Tibial nerve (tissue), 4 donors: ENCODE data around the gene CCDC60. TPM values are rescaled to one million over a fixed set of nuclear protein-coding genes. Genes with fewer than 3 reads are reported as not detected.

Experiments
- DNase-seq, 2 donors: peaks; one replicate each; pipeline ENCODE4 v3.0.0-alpha.2; 2019; ENCODE audit warnings: low spot score in 2 of 2
- H3K27ac ChIP-seq, 4 donors: fragments of 200-600 bp; sonication (generic) in 3 of 4; one replicate each; pipeline ENCODE4 v1.5.1; 2017 to 2019; ENCODE audit warnings: mild to moderate bottlenecking in 1 of 4
- H3K27me3 ChIP-seq, 2 donors: fragments of 200-600 bp; sonication (generic) in 1 of 2; one replicate each; pipeline versions ENCODE4 v1.5.1 to v1.6.0; 2017 to 2019
- H3K36me3 ChIP-seq, 3 donors: fragments of 200-600 bp; sonication (generic); one replicate each; pipeline ENCODE4 v1.5.1; 2018 to 2019
- H3K4me1 ChIP-seq, 4 donors: fragments of 200-600 bp; sonication (generic) in 3 of 4; one replicate each; pipeline ENCODE4 v1.5.1; 2017 to 2019
- H3K4me3 ChIP-seq, 4 donors: fragments of 200-600 bp; sonication (generic) in 3 of 4; one replicate each; pipeline ENCODE4 v1.5.1; 2017 to 2019; ENCODE audit warnings: mild to moderate bottlenecking in 1 of 4, moderate library complexity in 1 of 4
- H3K9me3 ChIP-seq, 4 donors: fragments of 200-600 bp; sonication (generic) in 3 of 4; one replicate each; pipeline ENCODE4 v1.5.1; 2017 to 2019
- EP300 ChIP-seq, 2 donors: sonication (generic); formaldehyde crosslinking; IDR thresholded peaks; one replicate each; pipeline ENCODE4 v1.6.1; 2017; ENCODE audit warnings: antibody characterized with exemption in 2 of 2, mild to moderate bottlenecking in 1 of 2
- POLR2A ChIP-seq, 2 donors: fragments of 450-650 bp; IDR thresholded peaks; one replicate each; pipeline ENCODE4 v1.6.1; 2017; ENCODE audit warnings: antibody characterized with exemption in 2 of 2, mild to moderate bottlenecking in 2 of 2, moderate library complexity in 2 of 2
- WGBS, 2 donors: methylation state at CpG; one replicate each; pipeline ENCODE4 v1.1.5; 2018; 5-methylcytosine and 5-hydroxymethylcytosine counted together
- total RNA-seq, 4 donors: library from RNA; depleted of rRNA; stranded (reverse); fragments of >200 nt; gene quantifications; one replicate each; pipeline ENCODE4 v1.1.0, GENCODE V29; 2016
- TF ChIP-seq, protein P1 (sequence below), 5 experiments: fragments of 200-600 bp in 3 of 5; fragments of 450-650 bp in 2 of 5; sonication (generic) in 3 of 5; IDR thresholded peaks; one replicate each; pipeline ENCODE4 v1.5.1; 2016 to 2019; ENCODE audit warnings: antibody characterized with exemption in 5 of 5, mild to moderate bottlenecking in 3 of 5, moderate library complexity in 2 of 5

The CCDC60 gene
- total RNA-seq, 4 donors from 2014 or later: not detected

DNA sequence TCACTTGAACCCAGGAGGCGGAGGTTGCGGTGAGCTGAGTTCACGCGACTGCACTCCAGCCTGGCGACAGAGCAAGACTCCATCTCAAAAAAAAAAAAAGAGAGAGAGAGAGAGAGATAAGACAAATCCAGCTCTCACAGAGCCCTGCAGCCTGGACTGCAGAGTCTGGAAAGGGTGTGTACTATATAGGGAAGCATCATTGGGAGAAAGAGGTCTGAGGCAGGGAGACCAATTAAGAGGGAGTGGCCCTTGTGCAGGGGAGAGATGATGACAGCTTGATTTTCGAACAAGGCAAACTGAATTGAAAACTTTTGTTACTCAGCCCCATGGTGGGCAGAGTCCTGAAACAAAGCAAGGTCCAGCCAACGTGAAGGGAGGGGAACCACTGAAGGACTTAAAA, 116.2 kb downstream of the CCDC60 start:
- Histone ChIP-seq H3K27ac (no peak overlapping the region), H3K9me3 (no peaks in the 10 kb centered on the region), H3K4me3 (no peak overlapping the region), H3K4me1 (no peaks in the 10 kb centered on the region), H3K36me3 (no peaks in the 10 kb centered on the region), H3K27me3 (no peaks in the 10 kb centered on the region)
- whole genome bisulfite sequencing, 2 donors: 81 to 85% methylated on average over 7 of the region's 7 CpGs
- no peak for DNase-seq
- TF ChIP-seq EP300 (IDR thresholded peaks at IDR 0.05): no peak

DNA sequence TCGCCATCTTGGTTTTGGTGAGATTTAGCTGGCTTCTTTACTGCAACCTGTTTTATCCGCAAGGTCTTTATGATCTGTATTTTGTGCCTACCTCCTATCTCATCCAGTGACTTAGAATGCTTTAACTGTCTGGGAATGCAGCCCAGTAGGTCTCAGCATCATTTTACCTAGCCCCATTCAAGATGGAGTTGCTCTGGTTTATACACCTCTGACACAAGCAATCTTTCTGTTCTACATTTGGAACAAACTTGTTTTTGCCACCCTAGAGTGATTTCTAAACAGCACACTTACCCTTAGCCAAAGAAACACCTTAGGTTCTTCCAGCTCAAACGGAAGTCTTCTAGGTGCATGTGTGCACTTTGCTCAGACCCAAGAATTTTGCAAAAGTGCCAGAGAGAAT, 122.3 kb downstream of the CCDC60 start:
- no peak for TF ChIP-seq POLR2A (IDR thresholded peaks at IDR 0.05)
- TF ChIP-seq EP300 (IDR thresholded peaks at IDR 0.05): no peak
- TF ChIP-seq, protein P1, sequence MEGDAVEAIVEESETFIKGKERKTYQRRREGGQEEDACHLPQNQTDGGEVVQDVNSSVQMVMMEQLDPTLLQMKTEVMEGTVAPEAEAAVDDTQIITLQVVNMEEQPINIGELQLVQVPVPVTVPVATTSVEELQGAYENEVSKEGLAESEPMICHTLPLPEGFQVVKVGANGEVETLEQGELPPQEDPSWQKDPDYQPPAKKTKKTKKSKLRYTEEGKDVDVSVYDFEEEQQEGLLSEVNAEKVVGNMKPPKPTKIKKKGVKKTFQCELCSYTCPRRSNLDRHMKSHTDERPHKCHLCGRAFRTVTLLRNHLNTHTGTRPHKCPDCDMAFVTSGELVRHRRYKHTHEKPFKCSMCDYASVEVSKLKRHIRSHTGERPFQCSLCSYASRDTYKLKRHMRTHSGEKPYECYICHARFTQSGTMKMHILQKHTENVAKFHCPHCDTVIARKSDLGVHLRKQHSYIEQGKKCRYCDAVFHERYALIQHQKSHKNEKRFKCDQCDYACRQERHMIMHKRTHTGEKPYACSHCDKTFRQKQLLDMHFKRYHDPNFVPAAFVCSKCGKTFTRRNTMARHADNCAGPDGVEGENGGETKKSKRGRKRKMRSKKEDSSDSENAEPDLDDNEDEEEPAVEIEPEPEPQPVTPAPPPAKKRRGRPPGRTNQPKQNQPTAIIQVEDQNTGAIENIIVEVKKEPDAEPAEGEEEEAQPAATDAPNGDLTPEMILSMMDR (IDR thresholded peaks at IDR 0.05): no peak
- H3K4me3 ChIP-seq: no peak overlapping the region
- no peaks in the 10 kb centered on the region for H3K36me3 ChIP-seq
- WGBS, 2 donors: 90 to 95% methylated on average over 3 of the region's 3 CpGs
- no peaks in the 10 kb centered on the region for H3K27me3 ChIP-seq
- no peak overlapping the region for H3K27ac ChIP-seq
- H3K4me1 ChIP-seq: no peaks in the 10 kb centered on the region
- no peak for DNase-seq
- H3K9me3 ChIP-seq: peaks cover 0 to 11% (median 0%) of the 10 kb centered on the region in 4 donors

DNA sequence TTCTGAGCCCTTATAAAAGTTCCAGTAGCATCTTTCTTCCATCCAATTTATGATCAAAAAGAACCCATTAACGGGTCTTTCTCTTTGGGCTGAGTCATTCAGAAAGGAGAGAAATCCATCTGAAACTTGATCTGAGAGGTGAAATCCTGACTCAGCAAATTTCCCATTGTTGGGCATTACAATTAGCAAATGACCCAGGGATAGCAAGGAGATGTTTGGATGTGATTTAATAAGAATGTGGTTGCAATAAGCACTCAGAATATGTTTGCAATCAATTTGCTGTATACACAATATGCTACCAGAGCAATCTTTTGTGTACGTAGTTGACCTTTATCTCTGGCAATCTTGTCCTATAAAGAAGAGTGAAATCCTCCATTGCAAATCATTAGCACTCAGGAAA, 122.7 kb downstream of the CCDC60 start:
- no peak for DNase-seq
- Histone ChIP-seq H3K27ac (no peak overlapping the region), H3K36me3 (no peaks in the 10 kb centered on the region), H3K4me1 (no peaks in the 10 kb centered on the region), H3K9me3 (peaks cover 0 to 11% (median 0%) of the 10 kb centered on the region in 4 donors), H3K27me3 (no peaks in the 10 kb centered on the region), H3K4me3 (no peak overlapping the region)
- 59 to 75% methylated on average over 2 of the region's 2 CpGs for WGBS, 2 donors
- TF ChIP-seq, protein P1 (IDR thresholded peaks at IDR 0.05): no peak
- no peak for TF ChIP-seq POLR2A (IDR thresholded peaks at IDR 0.05)
- TF ChIP-seq EP300 (IDR thresholded peaks at IDR 0.05): no peak

DNA sequence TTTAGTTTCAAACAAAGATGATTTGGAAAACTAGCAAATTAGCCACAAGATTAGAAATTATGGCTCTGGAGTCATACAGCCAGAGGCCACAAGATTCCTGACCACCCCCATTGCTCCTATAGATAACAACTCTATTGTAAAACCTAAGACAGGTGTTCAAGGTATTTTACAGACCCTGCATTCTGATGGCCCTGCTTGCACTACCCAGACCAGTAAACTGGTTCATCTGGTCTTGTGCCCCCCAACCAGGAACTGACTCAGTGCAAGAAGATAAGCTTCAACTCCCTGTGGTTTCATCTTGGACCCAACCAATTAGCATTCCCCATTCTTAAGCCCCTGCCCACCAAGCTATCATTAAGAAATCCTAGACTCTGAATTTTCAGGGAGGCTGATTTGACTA, 125.0 kb downstream of the CCDC60 start:
- Histone ChIP-seq H3K4me3 (no peak overlapping the region), H3K27ac (no peak overlapping the region)
- TF ChIP-seq, protein P1 (IDR thresholded peaks at IDR 0.05): no peak

DNA sequence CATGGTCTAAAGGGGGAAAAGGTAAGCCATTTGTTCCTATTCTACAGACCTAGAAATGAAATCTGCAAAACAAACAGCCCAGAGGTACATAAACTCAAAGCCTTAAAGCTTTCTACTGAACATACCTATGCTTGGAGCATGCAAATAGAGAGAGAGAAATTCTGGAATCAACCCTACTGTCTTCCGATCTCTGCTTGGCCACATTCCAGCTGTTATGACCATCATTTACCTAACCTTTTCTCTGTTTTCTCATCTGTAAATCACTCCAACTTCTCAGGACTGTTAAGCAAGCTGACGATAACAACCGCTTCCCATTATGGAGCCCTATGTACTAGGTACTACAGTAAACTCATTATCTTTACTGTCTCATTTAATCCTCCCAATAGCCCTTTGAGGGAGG, 126.3 kb downstream of the CCDC60 start:
- no peaks in the 10 kb centered on the region for H3K36me3 ChIP-seq
- 63 to 67% methylated on average over 3 of the region's 3 CpGs for WGBS, 2 donors
- TF ChIP-seq, protein P1 (IDR thresholded peaks at IDR 0.05): no peak
- TF ChIP-seq POLR2A (IDR thresholded peaks at IDR 0.05): no peak
- no peak for TF ChIP-seq EP300 (IDR thresholded peaks at IDR 0.05)
- no peak for DNase-seq
- no peak overlapping the region for H3K27ac ChIP-seq
- H3K27me3 ChIP-seq: no peaks in the 10 kb centered on the region
- H3K9me3 ChIP-seq: peaks cover 0 to 17% (median 0%) of the 10 kb centered on the region in 4 donors
- no peaks in the 10 kb centered on the region for H3K4me1 ChIP-seq
- no peak overlapping the region for H3K4me3 ChIP-seq

More for the DNA sequence above, 125.0 kb downstream of the CCDC60 start:
- Histone ChIP-seq H3K9me3 (peaks cover 0 to 15% (median 0%) of the 10 kb centered on the region in 4 donors), H3K36me3 (no peaks in the 10 kb centered on the region), H3K4me1 (no peaks in the 10 kb centered on the region), H3K27me3 (no peaks in the 10 kb centered on the region)
- no peak for DNase-seq

DNA sequence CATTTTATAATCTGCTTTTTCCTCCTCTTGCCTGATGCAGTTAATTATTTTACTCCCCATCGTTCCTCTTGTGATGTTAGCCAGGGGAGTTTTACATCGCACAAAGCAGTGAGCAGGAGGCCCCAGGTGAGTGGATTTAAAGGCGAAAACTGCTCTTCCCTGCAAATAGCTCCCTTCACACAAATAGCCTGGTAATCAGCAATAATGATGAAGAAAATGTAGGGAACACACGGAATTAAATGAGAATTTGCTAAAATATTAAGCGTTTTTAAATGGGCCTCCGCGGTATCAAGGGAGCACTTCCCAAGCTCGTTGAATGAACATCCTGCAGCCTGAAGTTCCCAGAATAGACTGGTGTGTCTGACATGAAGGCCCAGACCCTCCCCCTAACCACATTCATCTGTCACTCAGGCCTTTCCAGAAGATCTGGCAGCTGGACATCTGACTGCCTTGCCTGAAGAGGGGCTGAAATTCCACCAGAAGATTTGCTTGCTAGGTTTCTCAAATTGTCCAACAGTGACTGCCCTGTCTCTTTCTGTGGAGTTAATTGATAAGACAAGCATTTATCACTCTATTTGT, 127.2 kb downstream of the CCDC60 start:
- whole genome bisulfite sequencing, 2 donors: 66 to 67% methylated on average over 8 of the region's 8 CpGs
- no peaks in the 10 kb centered on the region for H3K27me3 ChIP-seq
- H3K27ac ChIP-seq: no peak overlapping the region
- TF ChIP-seq POLR2A (IDR thresholded peaks at IDR 0.05) (no peak), EP300 (IDR thresholded peaks at IDR 0.05) (no peak)
- TF ChIP-seq, protein P1 (IDR thresholded peaks at IDR 0.05): no peak
- no peaks in the 10 kb centered on the region for H3K36me3 ChIP-seq
- H3K9me3 ChIP-seq: peaks cover 0 to 17% (median 0%) of the 10 kb centered on the region in 4 donors
- H3K4me1 ChIP-seq: no peaks in the 10 kb centered on the region
- no peak for DNase-seq
- no peak overlapping the region for H3K4me3 ChIP-seq
